Sigmoid colon (tissue), 7 donors: ENCODE results near the gene MRPL34. TPM values are rescaled to one million over a fixed set of nuclear protein-coding genes. Genes with fewer than 3 reads are reported as not detected.
A peak's percentile ranks its signal among the peaks of the same experiment; 100 is the strongest.

Experiments
- DNase-seq: peaks from one replicate; pipeline ENCODE4 v3.0.0-alpha.2; 2019
- H3K27ac ChIP-seq, 4 donors: fragments of 200-600 bp; sonication (generic); one replicate each; pipeline ENCODE4 v1.5.1; 2016 to 2019; ENCODE audit warnings: mild to moderate bottlenecking in 1 of 4
- H3K27me3 ChIP-seq, 3 donors: fragments of 200-600 bp; sonication (generic); one replicate each; pipeline ENCODE4 v1.5.1; 2019; ENCODE audit warnings: mild to moderate bottlenecking in 1 of 3
- H3K36me3 ChIP-seq, 4 donors: fragments of 200-600 bp; sonication (generic); one replicate each; pipeline ENCODE4 v1.5.1; 2016 to 2019
- H3K4me1 ChIP-seq, 4 donors: fragments of 200-600 bp; sonication (generic); one replicate each; pipeline ENCODE4 v1.5.1; 2017 to 2019
- H3K4me3 ChIP-seq, 4 donors: fragments of 200-600 bp; sonication (generic); one replicate each; pipeline ENCODE4 v1.5.1; 2017 to 2019; ENCODE audit warnings: mild to moderate bottlenecking in 2 of 4, moderate library complexity in 1 of 4
- H3K9me3 ChIP-seq, 4 donors: fragments of 200-600 bp in 3 of 4; sonication (generic) in 3 of 4; one replicate each; pipeline versions ENCODE4 v1.5.1 to v1.6.1; 2013 to 2019
- EP300 ChIP-seq, 4 donors: sonication (generic); formaldehyde crosslinking; IDR thresholded peaks; one replicate each; pipeline ENCODE4 v1.6.1; 2017; ENCODE audit warnings: antibody characterized with exemption in 4 of 4
- POLR2A ChIP-seq, 2 donors: fragments of 450-650 bp; IDR thresholded peaks; one replicate each; pipeline ENCODE4 v1.6.1; 2016; ENCODE audit warnings: antibody characterized with exemption in 2 of 2, mild to moderate bottlenecking in 2 of 2, moderate library complexity in 2 of 2
- POLR2AphosphoS5 ChIP-seq, 4 donors: sonication (generic); formaldehyde crosslinking; IDR thresholded peaks; one replicate each; pipeline ENCODE4 v1.6.1; 2017; ENCODE audit warnings: antibody characterized with exemption in 4 of 4
- WGBS, 2 donors: extraction: QIAGEN DNeasy Blood & Tissue Kit; methylation state at CpG; one replicate each; pipeline ENCODE4 v1.1.7; 2013; 5-methylcytosine and 5-hydroxymethylcytosine counted together
- intact Hi-C: fragments of 100-400 bp; cut with DNase I; formaldehyde crosslinking; loops from one replicate; pipeline ENCODE4 v1.15.1; 2023
- polyA plus RNA-seq, 3 donors: library from polyadenylated mRNA; stranded (reverse); fragments of 200-250 nt; gene quantifications; one replicate each; pipeline ENCODE4 v1.2.3, GENCODE V29; 2013
- total RNA-seq, 4 donors: library from RNA; depleted of rRNA; stranded (reverse); fragments of >200 nt; gene quantifications; one replicate each; pipeline ENCODE4 v1.1.0, GENCODE V29; 2016
- TF ChIP-seq, protein P1 (sequence below), 4 experiments: fragments of 450-650 bp in 3 of 4; fragments of 200-600 bp in 1 of 4; IDR thresholded peaks; one replicate each; pipeline ENCODE4 v1.5.1; 2016 to 2019; ENCODE audit warnings: antibody characterized with exemption in 4 of 4, mild to moderate bottlenecking in 3 of 4, moderate library complexity in 2 of 4
- donor health status: healthy with polysubstance abuse.
- donor health status: Bipolar disorder and iron deficiency.
- donor health status: healthy.

MRPL34 gene
- total and polyA plus RNA-seq, 7 donors, result 174 to 476 (median 275) TPM

DNA sequence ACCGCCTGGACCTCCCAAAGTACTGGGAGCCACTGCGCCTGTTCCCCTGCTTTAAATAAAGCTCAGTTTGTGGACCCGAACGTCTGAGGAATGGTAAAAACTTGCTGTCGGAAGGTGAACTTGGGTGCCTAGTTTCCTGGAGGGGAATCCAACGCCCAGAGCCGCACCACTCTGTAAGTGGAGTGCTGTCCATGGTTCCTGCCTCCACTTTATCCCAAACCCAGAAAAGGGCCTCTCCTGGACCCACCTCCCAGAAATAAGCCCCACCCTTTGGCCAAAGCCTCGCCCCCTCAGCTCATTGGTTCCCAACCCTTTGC, 26.6 kb downstream of the MRPL34 start:
- Histone ChIP-seq H3K27me3 (peaks cover 5 to 47% (median 27%) of the 10 kb centered on the region in 3 donors), H3K27ac (no peak overlapping the region), H3K9me3 (no peaks in the 10 kb centered on the region), H3K4me1 (peaks cover 0 to 51% (median 44%) of the 10 kb centered on the region in 4 donors), H3K4me3 (no peak overlapping the region), H3K36me3 (peaks cover 0 to 8% (median 0%) of the 10 kb centered on the region in 4 donors)
- intact Hi-C loops, result no loop called here
- TF ChIP-seq POLR2AphosphoS5 (IDR thresholded peaks at IDR 0.05) (no peak), POLR2A (IDR thresholded peaks at IDR 0.05) (no peak), EP300 (IDR thresholded peaks at IDR 0.05) (no peak)
- TF ChIP-seq, protein P1, sequence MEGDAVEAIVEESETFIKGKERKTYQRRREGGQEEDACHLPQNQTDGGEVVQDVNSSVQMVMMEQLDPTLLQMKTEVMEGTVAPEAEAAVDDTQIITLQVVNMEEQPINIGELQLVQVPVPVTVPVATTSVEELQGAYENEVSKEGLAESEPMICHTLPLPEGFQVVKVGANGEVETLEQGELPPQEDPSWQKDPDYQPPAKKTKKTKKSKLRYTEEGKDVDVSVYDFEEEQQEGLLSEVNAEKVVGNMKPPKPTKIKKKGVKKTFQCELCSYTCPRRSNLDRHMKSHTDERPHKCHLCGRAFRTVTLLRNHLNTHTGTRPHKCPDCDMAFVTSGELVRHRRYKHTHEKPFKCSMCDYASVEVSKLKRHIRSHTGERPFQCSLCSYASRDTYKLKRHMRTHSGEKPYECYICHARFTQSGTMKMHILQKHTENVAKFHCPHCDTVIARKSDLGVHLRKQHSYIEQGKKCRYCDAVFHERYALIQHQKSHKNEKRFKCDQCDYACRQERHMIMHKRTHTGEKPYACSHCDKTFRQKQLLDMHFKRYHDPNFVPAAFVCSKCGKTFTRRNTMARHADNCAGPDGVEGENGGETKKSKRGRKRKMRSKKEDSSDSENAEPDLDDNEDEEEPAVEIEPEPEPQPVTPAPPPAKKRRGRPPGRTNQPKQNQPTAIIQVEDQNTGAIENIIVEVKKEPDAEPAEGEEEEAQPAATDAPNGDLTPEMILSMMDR (IDR thresholded peaks at IDR 0.05), result no peak
- WGBS, 2 donors, result 91 to 96% methylated on average over 8 of the region's 8 CpGs
- DNase-seq, result no peak

DNA sequence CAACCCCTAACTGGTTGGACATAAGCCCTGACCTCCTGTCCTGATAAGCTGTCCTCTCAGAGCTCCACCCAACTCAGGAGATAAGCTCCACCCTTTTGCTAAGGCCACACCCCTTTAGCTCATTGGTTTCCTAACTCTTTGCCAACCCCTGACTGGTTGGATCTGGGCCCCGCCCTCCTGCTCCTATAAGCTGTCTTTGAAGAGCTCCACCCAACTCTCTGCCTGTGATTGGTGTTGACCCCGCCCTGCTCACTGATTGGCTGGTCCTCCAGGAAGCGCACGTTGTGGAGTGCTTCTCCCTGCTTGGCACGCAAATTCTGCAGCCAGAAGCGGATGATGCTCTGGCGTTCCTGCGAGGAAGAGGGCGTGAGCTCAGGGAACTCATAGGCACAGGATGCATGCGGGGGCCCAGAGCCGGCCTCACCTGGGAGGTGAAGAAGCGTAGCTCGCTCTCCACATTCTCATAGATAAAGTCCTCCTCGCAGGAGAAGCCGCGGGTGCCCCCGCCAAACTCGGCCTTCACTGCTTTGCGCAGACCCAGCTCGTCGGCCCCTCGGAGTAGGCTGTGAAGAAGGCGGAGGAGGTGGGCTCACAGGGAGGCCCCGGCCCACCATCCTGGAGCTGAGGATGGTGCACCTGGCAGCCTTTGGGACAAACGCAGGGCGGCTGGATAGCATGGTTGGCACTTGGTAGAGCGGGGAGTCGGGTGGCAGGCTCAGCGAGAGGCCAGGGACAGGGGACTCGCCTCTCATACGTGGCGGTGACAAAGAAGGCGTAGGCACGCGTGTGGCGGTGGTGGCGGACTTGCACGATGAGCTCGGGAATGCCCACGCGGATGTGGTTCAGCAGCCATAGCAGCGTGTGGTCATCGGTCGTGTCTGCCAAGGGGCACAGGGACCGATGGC, 27.3 kb downstream of the MRPL34 start:
- intact Hi-C loops, result no loop called here

DNA sequence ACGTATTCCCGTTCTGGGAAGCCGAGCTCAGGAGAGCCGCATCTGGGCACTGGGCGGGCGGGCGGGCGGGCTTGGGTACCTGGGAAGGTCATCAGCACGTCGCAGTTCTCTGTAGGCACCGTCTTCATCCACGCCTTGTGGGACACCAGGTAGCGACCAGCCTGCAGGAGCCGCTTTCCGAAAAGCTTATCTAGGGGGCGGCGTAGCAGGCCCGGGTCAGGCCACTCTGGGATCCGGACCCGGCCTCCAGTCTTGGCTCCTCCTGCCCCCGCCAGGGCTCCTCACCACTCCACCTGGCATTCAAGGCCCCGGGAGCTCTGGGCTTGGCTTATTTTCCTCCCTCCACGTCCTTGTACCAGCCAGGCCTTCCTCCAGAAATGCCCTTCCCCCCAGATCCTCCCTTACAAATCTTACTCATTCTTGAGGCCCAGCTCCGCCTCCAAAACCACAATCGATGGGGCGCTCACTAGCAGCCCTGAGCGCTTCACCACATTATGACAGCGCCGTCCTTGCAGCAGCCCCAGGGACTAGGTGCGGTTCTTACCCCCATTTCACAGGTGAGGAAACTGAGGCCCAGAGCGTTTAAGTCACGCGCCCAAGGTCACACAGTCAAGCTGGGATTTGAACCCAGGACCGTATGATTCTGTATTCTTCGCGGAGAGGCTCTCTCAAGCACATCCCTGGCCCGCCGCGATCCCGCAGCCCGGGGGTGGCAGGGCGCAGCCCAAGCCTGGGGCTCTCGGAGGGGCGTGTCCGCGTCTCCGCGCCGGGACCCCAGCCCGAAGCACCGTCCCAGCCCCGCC, 28.1 kb downstream of the MRPL34 start:
- Histone ChIP-seq H3K9me3 (no peaks in the 10 kb centered on the region), H3K36me3 (peaks cover 0 to 8% (median 0%) of the 10 kb centered on the region in 4 donors), H3K4me1 (peaks cover 0 to 52% (median 45%) of the 10 kb centered on the region in 4 donors), H3K4me3 (peak overlapping the region; percentile 62 to 79 (median 69)), H3K27ac (peak overlapping the region; percentile 66 to 76 (median 71)), H3K27me3 (peaks cover 3 to 40% (median 24%) of the 10 kb centered on the region in 3 donors)
- TF ChIP-seq POLR2A (IDR thresholded peaks at IDR 0.05) (no peak), POLR2AphosphoS5 (IDR thresholded peaks at IDR 0.05) (no peak), EP300 (IDR thresholded peaks at IDR 0.05) (no peak)
- TF ChIP-seq, protein P1 (IDR thresholded peaks at IDR 0.05), result no peak
- intact Hi-C loops, result loop anchor here (2.0 kb wide), 1 partner anchor 29 kb away; the partner anchor contains the start of gene MRPL34
- 41 to 44% methylated on average over 52 of the region's 52 CpGs for WGBS, 2 donors
- no peak for DNase-seq

More for the DNA sequence above, 27.3 kb downstream of the MRPL34 start:
- 96% methylated on average over 45 of the region's 45 CpGs for WGBS, 2 donors
- Histone ChIP-seq H3K4me3 (no peak overlapping the region), H3K36me3 (peaks cover 0 to 8% (median 0%) of the 10 kb centered on the region in 4 donors), H3K9me3 (no peaks in the 10 kb centered on the region), H3K27me3 (peaks cover 5 to 47% (median 27%) of the 10 kb centered on the region in 3 donors), H3K4me1 (peaks cover 0 to 52% (median 47%) of the 10 kb centered on the region in 4 donors), H3K27ac (no peak overlapping the region)
- DNase-seq, result no peak
- TF ChIP-seq, protein P1 (IDR thresholded peaks at IDR 0.05), result no peak
- TF ChIP-seq EP300 (IDR thresholded peaks at IDR 0.05) (no peak), POLR2A (IDR thresholded peaks at IDR 0.05) (no peak), POLR2AphosphoS5 (IDR thresholded peaks at IDR 0.05) (no peak)

DNA sequence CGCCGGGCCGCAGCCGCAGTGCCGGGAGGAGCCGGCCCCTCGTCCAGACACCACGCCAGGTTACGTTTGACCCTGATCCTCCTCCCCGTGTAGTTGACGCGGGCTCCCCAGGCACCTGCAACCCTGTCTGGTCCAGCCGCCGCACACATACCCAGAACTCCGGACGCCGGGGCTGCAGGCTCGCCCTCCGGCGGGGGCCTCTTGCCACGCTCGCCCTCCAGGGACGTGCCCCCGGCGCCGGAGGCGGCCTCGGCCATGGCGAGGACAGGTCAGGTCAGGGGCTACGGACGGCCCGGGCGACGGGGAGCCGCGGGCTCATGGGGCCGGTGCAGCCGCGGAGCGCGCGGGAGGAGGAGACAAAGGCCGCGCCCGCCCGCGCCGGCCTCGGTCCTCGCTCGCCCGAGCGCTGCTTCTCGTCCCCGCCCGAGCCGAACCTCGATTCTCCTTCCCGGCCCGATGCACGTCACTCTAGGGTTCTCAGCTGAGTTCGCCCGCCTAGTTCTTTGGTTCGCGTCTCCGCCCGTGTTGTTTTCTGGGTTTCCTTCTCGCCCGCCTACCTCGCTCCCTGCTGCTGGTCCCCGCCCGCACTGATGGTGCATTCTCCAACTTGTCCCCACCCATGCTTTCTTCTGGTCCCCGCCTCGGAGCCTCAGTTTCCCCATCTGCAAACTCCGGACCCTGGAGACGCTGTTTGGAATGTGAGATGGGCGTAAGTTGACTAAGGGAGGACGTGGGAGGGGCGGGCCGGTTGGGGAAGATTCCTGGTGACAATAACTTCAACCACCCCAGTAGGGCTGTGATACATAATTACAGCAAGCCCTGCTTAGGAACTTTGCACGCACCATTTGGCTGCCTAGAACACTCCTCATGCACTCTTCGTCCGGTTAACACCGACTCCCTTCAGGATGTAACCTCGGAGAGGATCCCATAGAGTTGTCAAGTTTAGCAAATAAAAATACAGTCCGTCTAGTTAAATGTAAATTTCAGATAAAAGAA, 29.0 kb downstream of the MRPL34 start, which contains the start of gene ANO8:
Gene ANO8 (minus strand): TSS at position 442 of the 996 bp plus-strand sequence. CDS start 185 bp downstream, at position 257.
- Histone ChIP-seq H3K4me3 (peak within 1 kb of the TSS; percentile 62 to 79 (median 69)), H3K4me1 (peaks cover 0 to 45% (median 38%) of the 10 kb centered on the region in 4 donors), H3K27ac (peak within 1 kb of the TSS; percentile 66 to 76 (median 71)), H3K27me3 (peaks cover 0 to 31% (median 16%) of the 10 kb centered on the region in 3 donors), H3K36me3 (peaks cover 0 to 8% (median 0%) of the 10 kb centered on the region in 4 donors), H3K9me3 (no peaks in the 10 kb centered on the region)
- TF ChIP-seq, protein P1 (IDR thresholded peaks at IDR 0.05), result no peak
- TF ChIP-seq POLR2AphosphoS5 (IDR thresholded peaks at IDR 0.05), result peak in 3 of 4 donors; percentile 27 to 77 (median 48)
- peak; percentile 96 for DNase-seq
- 1 to 3% methylated on average over 86 of the region's 86 CpGs for WGBS, 2 donors
- intact Hi-C loops, result loop anchor here (2.0 kb wide), 1 partner anchor 30 kb away; the partner anchor contains the start of gene MRPL34
